ENCODE results near the gene PTPRN2. TPM values are rescaled to one million over a fixed set of nuclear protein-coding genes. Genes with fewer than 3 reads are reported as not detected.

PTPRN2 gene
- total and polyA plus RNA-seq, 2 of the 8 experiments (the other 6 are each of a cell fraction or from before 2014, with no cell fraction given) = 2.6 to 4.5 TPM

- TF ChIP-seq TCF12 (IDR thresholded peaks at IDR 0.05; ENCODE audit: low read depth, low read length) (no peak), TAF1 (IDR thresholded peaks at IDR 0.05; ENCODE audit: low read depth, low read length) (no peak), CTBP2 (IDR thresholded peaks at IDR 0.05; ENCODE audit: borderline replicate concordance, insufficient read depth, insufficient read length, low read length) (no peak), CHD2 (IDR thresholded peaks at IDR 0.05; ENCODE audit: low read length) (no peak), FOSL1 (IDR thresholded peaks at IDR 0.05; ENCODE audit: insufficient read depth, low read depth, low read length) (no peak)
Measured at GRCh38 chr7:158175779-158176178, 411.8 kb downstream of the PTPRN2 start (continued).

Data from H1 (cell line).